ENCODE results near the gene SH3GL1. TPM values are rescaled to one million over a fixed set of nuclear protein-coding genes. Genes with fewer than 3 reads are reported as not detected.
A peak's percentile ranks its signal among the peaks of the same experiment; 100 is the strongest.

Gene SH3GL1
- polyA plus RNA-seq, 1 donor (not counting 4 experiments of a cell fraction or from before 2014, with no cell fraction given) = 47.4 TPM

DNA sequence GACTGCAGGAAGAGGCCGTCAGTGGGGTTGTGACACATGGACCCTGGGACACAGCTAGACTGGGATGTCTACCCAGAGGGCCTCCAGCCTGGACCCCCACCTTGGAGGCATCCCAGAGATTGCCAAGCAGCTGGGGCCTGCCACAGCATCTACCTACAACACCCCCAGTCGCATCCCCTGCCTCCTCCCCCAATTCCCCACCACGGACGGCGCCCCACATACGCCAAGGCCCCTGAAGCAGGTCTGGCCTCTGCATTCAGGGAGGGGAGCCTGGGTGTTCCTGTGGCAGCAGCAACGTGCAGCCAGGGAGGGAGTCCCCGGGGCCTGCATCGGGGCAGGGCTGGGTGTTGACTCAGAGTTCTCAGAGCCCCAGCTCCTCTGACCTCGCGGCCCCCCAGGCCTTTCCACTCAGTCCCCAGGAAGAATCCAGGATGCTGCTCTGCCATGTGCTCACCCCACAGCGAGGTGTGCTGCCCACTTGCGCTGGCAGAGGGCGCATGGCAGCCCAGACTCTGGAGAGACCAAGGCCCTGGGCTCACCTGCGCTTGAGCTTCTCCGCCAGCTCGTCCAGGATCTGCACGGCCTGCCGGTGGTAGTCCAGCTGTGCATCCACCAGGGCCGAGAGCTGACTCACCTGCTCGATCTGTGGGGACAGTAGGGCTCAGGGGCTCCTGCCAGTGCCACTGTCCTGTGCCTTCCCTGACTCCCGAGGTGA is 37.4 kb downstream of the SH3GL1 start:
- Histone ChIP-seq H3K4me1 (ENCODE audit: control insufficient read depth, extremely low read depth, insufficient read depth, low read length) (no peaks in the 10 kb centered on the region), H3K79me2 (ENCODE audit: control insufficient read depth, insufficient read depth, low read length) (peaks cover 12% of the 10 kb centered on the region), H4K20me1 (ENCODE audit: control insufficient read depth, extremely low read depth, insufficient read depth, low read length) (no peaks in the 10 kb centered on the region), H3K27me3 (ENCODE audit: control insufficient read depth, extremely low read depth, insufficient read depth, low read length) (no peaks in the 10 kb centered on the region), H3K9me1 (ENCODE audit: control insufficient read depth, extremely low read depth, insufficient read depth, low read length) (no peaks in the 10 kb centered on the region), H3K9ac (ENCODE audit: control insufficient read depth, extremely low read depth, insufficient read depth, low read length) (no peak overlapping the region), H3K36me3 (ENCODE audit: control insufficient read depth in 2 of 2, extremely low read depth in 1 of 2, insufficient read depth in 2 of 2, low read length in 2 of 2) (peaks cover 31 to 46% of the 10 kb centered on the region in 2 experiments), H3K4me3 (ENCODE audit: control insufficient read depth in 2 of 3, extremely low read depth in 1 of 3, insufficient read depth in 2 of 3, low read depth in 1 of 3, low read length in 3 of 3) (no peak overlapping the region), H3K27ac (ENCODE audit: control insufficient read depth, insufficient read depth, low read length) (no peak overlapping the region), H3K9me3 (ENCODE audit: control insufficient read depth, low read depth, low read length) (no peaks in the 10 kb centered on the region), H3K4me2 (ENCODE audit: control insufficient read depth, extremely low read depth, insufficient read depth, low read depth, low read length) (no peak overlapping the region), H2AFZ (ENCODE audit: control insufficient read depth, low read length) (no peak overlapping the region)
- DNase-seq (ENCODE audit: low read depth, low spot score) (no peak), FAIRE-seq (no peak)
- TF ChIP-seq, protein P1, sequence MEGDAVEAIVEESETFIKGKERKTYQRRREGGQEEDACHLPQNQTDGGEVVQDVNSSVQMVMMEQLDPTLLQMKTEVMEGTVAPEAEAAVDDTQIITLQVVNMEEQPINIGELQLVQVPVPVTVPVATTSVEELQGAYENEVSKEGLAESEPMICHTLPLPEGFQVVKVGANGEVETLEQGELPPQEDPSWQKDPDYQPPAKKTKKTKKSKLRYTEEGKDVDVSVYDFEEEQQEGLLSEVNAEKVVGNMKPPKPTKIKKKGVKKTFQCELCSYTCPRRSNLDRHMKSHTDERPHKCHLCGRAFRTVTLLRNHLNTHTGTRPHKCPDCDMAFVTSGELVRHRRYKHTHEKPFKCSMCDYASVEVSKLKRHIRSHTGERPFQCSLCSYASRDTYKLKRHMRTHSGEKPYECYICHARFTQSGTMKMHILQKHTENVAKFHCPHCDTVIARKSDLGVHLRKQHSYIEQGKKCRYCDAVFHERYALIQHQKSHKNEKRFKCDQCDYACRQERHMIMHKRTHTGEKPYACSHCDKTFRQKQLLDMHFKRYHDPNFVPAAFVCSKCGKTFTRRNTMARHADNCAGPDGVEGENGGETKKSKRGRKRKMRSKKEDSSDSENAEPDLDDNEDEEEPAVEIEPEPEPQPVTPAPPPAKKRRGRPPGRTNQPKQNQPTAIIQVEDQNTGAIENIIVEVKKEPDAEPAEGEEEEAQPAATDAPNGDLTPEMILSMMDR (optimal IDR thresholded peaks at IDR 0.05 in 1 of 3, IDR thresholded peaks at IDR 0.05 in 1 of 3, conservative IDR thresholded peaks at IDR 0.05 in 1 of 3; ENCODE audit: extremely low read depth in 1 of 3, insufficient read depth in 2 of 3, low read length in 3 of 3) = peak; percentile 22 to 49 (median 25)
- no peak for TF ChIP-seq EZH2 (IDR thresholded peaks at IDR 0.05; ENCODE audit: low read length)
- dilution Hi-C loops (cut with MboI; ENCODE audit: extremely low pct_ligation_motif_present, low sequenced_read_pairs) = no loop called here

DNA sequence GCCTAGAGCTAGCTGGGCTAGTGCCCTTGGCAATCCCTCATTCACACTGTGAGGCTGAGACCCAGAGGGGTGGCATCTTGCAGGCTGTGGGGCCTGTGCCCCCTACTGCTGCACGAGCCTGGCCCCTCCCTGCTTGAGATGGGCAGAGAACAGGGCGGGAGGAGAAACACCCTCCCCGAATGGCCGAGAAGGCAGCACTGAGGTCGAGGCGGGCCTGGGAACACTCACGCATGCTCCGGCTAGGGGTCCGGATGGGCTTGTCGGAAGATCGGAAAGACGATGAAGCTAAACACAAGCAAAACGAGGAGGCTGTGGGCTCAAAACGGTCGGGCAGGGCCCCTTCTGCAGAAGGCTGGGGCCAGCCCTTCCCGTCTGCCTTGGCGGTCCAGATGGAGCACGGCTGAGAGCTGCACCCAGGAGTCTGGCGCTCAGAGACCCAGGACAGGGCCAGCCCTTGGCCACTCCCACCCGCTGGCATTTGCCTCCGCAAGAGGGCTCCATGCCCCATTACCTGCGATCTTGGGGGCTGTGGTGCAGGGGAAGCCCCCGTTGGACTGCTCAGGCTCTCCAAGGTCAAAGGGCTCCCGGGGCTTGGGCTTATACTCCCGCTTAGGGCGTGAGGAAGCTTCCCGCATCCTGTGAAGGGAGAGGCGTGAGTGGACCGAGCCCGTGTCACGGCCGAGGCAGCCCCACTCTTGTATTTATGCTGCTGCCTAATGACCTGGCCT is 38.1 kb downstream of the SH3GL1 start:
- DNase-seq (ENCODE audit: low read depth, low spot score) (no peak), FAIRE-seq (no peak)
- Histone ChIP-seq H3K4me3 (ENCODE audit: control insufficient read depth in 2 of 3, extremely low read depth in 1 of 3, insufficient read depth in 2 of 3, low read depth in 1 of 3, low read length in 3 of 3) (no peak overlapping the region), H3K4me1 (ENCODE audit: control insufficient read depth, extremely low read depth, insufficient read depth, low read length) (no peaks in the 10 kb centered on the region), H3K4me2 (ENCODE audit: control insufficient read depth, extremely low read depth, insufficient read depth, low read depth, low read length) (no peak overlapping the region), H3K9me1 (ENCODE audit: control insufficient read depth, extremely low read depth, insufficient read depth, low read length) (no peaks in the 10 kb centered on the region), H3K9me3 (ENCODE audit: control insufficient read depth, low read depth, low read length) (no peaks in the 10 kb centered on the region), H4K20me1 (ENCODE audit: control insufficient read depth, extremely low read depth, insufficient read depth, low read length) (no peaks in the 10 kb centered on the region), H3K27me3 (ENCODE audit: control insufficient read depth, extremely low read depth, insufficient read depth, low read length) (no peaks in the 10 kb centered on the region), H3K79me2 (ENCODE audit: control insufficient read depth, insufficient read depth, low read length) (peaks cover 5% of the 10 kb centered on the region), H3K27ac (ENCODE audit: control insufficient read depth, insufficient read depth, low read length) (no peak overlapping the region), H2AFZ (ENCODE audit: control insufficient read depth, low read length) (no peak overlapping the region), H3K9ac (ENCODE audit: control insufficient read depth, extremely low read depth, insufficient read depth, low read length) (no peak overlapping the region), H3K36me3 (ENCODE audit: control insufficient read depth in 2 of 2, extremely low read depth in 1 of 2, insufficient read depth in 2 of 2, low read length in 2 of 2) (peaks cover 26 to 39% of the 10 kb centered on the region in 2 experiments)
- TF ChIP-seq, protein P1 (optimal IDR thresholded peaks at IDR 0.05 in 1 of 3, IDR thresholded peaks at IDR 0.05 in 1 of 3, conservative IDR thresholded peaks at IDR 0.05 in 1 of 3; ENCODE audit: extremely low read depth in 1 of 3, insufficient read depth in 2 of 3, low read length in 3 of 3) = no peak
- TF ChIP-seq EZH2 (IDR thresholded peaks at IDR 0.05; ENCODE audit: low read length) = no peak
- dilution Hi-C loops (cut with MboI; ENCODE audit: extremely low pct_ligation_motif_present, low sequenced_read_pairs) = no loop called here

Data from keratinocyte (primary cell).